Adrenal gland (tissue), 5 donors: ENCODE data around the gene SLC34A3.

Experiments used
- POLR2A ChIP-seq, 2 donors: fragments of 450-650 bp; IDR thresholded peaks; one replicate each; pipeline ENCODE4 v1.6.1; 2017; ENCODE audit warnings: antibody characterized with exemption in 2 of 2, mild to moderate bottlenecking in 2 of 2, moderate library complexity in 1 of 2
- TF ChIP-seq, protein P1 (sequence below), 6 experiments: fragments of 450-650 bp in 4 of 6; fragments of 200-600 bp in 2 of 6; sonication (generic) in 1 of 6; IDR thresholded peaks; 1 replicate in 5 of 6; 2 replicates in 1 of 6; pipeline versions ENCODE4 v1.5.1 to v1.8.0; 2016 to 2021; ENCODE audit warnings: antibody characterized with exemption in 6 of 6, mild to moderate bottlenecking in 2 of 6, moderate library complexity in 1 of 6
- donor health status: DM: no; HTN: no; CAD: no.

DNA sequence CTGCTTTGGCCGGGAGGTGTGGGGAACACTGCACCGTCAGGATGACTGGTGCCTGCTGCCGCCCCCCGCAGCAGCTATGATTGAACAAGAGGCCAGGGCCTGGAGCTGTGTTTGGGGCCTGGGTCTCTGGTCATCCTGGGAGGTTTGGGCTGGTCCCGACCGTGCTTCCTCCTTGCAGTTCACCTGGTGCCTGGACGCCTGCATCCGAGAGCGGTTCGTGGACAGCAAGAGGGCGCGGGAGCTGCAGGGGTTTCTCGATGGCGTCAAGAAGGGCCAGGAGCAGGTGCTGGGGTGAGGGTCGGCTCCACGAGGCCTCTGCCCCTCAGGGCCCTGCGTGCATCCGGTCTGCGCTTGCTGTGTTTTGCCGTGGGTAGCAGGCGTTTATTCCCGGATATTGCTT, 33.4 kb downstream of the SLC34A3 start:
- no peak for TF ChIP-seq POLR2A (IDR thresholded peaks at IDR 0.05)
- TF ChIP-seq, protein P1, sequence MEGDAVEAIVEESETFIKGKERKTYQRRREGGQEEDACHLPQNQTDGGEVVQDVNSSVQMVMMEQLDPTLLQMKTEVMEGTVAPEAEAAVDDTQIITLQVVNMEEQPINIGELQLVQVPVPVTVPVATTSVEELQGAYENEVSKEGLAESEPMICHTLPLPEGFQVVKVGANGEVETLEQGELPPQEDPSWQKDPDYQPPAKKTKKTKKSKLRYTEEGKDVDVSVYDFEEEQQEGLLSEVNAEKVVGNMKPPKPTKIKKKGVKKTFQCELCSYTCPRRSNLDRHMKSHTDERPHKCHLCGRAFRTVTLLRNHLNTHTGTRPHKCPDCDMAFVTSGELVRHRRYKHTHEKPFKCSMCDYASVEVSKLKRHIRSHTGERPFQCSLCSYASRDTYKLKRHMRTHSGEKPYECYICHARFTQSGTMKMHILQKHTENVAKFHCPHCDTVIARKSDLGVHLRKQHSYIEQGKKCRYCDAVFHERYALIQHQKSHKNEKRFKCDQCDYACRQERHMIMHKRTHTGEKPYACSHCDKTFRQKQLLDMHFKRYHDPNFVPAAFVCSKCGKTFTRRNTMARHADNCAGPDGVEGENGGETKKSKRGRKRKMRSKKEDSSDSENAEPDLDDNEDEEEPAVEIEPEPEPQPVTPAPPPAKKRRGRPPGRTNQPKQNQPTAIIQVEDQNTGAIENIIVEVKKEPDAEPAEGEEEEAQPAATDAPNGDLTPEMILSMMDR (IDR thresholded peaks at IDR 0.05): no peak
